Urinary bladder (tissue), 4 donors: Measurements from ENCODE around the gene ITGA7. TPM values are rescaled to one million over a fixed set of nuclear protein-coding genes. Genes with fewer than 3 reads are reported as not detected.

ENCODE experiments used
- DNase-seq: peaks from one replicate; pipeline ENCODE4 v3.0.0-alpha.2; 2015; ENCODE audit errors: extremely low spot score
- H3K27ac ChIP-seq: one replicate; pipeline ENCODE4 v1.5.1; 2013; ENCODE audit warnings: low read depth, mild to moderate bottlenecking, moderate library complexity
- H3K36me3 ChIP-seq: one replicate; pipeline ENCODE4 v1.6.1; 2013; ENCODE audit warnings: mild to moderate bottlenecking, moderate library complexity; ENCODE audit not compliant: insufficient read depth
- H3K4me1 ChIP-seq: one replicate; pipeline ENCODE4 v1.6.1; 2013; ENCODE audit warnings: mild to moderate bottlenecking, moderate library complexity; ENCODE audit not compliant: insufficient read depth
- H3K4me3 ChIP-seq: one replicate; pipeline ENCODE4 v1.5.1; 2013; ENCODE audit warnings: low read depth, low read length
- WGBS: extraction: QIAGEN DNeasy Blood & Tissue Kit; methylation state at CpG from one replicate; pipeline ENCODE4 v1.1.7; 2013; 5-methylcytosine and 5-hydroxymethylcytosine counted together
- polyA plus RNA-seq: library from polyadenylated mRNA; stranded (reverse); fragments of 200-250 nt; gene quantifications from one replicate; pipeline ENCODE4 v1.2.3, GENCODE V29; 2013
- total RNA-seq: library from RNA; depleted of rRNA; stranded (reverse); fragments of >200 nt; gene quantifications from one replicate; pipeline ENCODE4 v1.2.3, GENCODE V29; 2014
- donor health status: healthy with polysubstance abuse.
- donor health status: healthy.

Gene ITGA7
- total and polyA plus RNA-seq, 2 donors, result 36.0 to 87.5 TPM

DNA sequence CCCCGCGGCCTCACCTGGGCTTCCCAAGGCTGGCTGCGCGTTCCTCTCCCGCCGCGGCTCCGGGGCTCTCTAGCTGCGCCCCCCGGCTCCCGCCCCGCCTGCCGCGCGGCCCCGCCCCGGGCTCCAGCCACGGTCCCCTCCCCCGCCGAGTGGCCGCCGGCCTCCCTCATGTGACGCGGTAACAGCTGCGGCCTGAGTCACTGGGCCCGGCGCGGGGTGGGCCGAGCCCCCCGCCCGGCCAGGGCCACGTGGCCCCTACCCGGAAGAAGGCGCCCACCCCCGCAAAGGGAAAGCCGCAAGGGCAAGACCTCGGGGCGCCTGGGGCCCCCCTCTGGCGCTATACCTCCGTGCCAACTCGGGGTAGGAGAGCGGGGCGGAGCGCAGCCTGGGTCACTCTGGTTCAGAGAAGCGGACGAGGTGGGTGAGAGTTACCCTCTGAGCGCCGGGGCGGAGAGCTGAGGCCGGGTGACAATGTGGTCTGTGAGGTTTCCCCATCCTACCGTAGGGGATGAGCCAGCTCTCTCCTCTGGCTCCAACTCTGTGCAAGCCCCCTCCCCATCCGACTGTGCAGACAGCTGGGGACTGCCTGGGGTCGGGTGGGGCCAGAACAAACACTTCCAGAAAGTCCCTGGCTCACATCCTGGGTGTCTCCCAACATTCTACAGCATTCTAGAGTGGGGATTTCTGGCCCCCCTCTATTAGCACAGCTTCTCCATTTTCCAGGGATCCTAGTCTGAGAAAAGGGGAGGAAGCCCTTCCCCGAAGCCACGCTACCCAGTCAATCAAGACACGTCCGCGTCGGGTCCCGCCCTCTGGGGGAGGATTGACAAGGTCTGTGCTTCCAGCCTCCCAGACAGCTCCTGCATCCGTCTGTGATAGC lies 21.5 kb upstream of the ITGA7 start, which contains the start of gene CD63:
TSS of gene CD63 (minus strand) at position 71 of the 880 bp plus-strand sequence. CDS start 668 bp downstream, outside the sequence.
- Histone ChIP-seq H3K4me3 (peak within 1 kb of the TSS; percentile 68), H3K27ac (peak within 1 kb of the TSS; percentile 94), H3K4me1 (no peaks in the 10 kb centered on the region), H3K36me3 (no peaks in the 10 kb centered on the region)
- peak; percentile 90 for DNase-seq
- WGBS, result under 1% methylated on average over 61 of the region's 61 CpGs

DNA sequence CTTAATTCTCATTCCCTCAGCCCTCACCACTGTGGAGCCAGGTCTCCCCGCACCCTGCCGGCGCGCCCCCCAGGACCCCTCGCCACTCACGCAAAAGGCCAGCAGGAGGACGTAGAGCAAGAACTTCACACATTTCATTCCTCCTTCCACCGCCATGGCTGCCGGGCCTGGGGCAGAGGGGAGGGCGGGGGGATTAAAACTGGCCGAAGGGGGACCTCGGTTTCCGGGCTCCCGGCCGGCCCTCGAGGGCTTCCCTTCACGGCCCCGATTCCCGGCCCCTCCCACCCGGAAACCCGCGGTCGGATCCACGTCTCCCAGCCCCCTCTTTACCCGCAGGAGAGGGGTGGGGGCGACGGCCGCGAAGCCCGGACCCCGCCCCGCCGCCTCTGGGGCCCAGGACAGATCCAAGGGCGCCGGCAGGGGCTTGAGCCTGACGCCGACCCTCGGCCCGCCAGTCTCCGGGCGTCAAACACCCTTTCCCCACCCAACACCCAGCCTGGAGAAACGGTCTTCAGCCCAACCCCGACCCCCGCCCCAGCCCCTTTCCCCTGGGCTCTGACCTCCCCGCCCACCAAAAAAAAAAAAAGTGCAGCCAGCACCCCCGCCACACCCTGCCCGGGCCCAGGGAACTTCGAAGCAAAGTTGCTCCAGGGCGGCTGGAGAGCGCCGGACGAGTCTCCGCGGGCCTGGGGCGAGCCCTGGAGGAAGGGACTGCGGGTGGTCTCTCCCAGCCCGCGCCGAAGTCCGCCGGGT lies 20.7 kb upstream of the ITGA7 start:
- peak overlapping the region; percentile 94 for H3K27ac ChIP-seq
- H3K4me3 ChIP-seq, result peak overlapping the region; percentile 68
- under 1% methylated on average over 61 of the region's 61 CpGs for WGBS
- no peaks in the 10 kb centered on the region for H3K36me3 ChIP-seq
- DNase-seq, result no peak
- no peaks in the 10 kb centered on the region for H3K4me1 ChIP-seq

- Histone ChIP-seq H3K4me3 (peak overlapping the region; percentile 68), H3K4me1 (no peaks in the 10 kb centered on the region), H3K27ac (peak overlapping the region; percentile 94), H3K36me3 (no peaks in the 10 kb centered on the region)
- no peak for DNase-seq
- 9% methylated on average over 9 of the region's 9 CpGs for WGBS
Measured at GRCh38 chr12:55727643-55728185, 20.0 kb upstream of the ITGA7 start.

GRCh38 chr12:55726971-55727370 lies 19.3 kb upstream of the ITGA7 start:
- no peaks in the 10 kb centered on the region for H3K4me1 ChIP-seq

GRCh38 chr12:55725556-55725955 lies 17.9 kb upstream of the ITGA7 start:
- H3K36me3 ChIP-seq, result no peaks in the 10 kb centered on the region
- H3K4me1 ChIP-seq, result no peaks in the 10 kb centered on the region
- DNase-seq, result no peak
- 54% methylated on average over 3 of the region's 3 CpGs for WGBS
- no peak overlapping the region for H3K27ac ChIP-seq
- no peak overlapping the region for H3K4me3 ChIP-seq

More at GRCh38 chr12:55726971-55727370, 19.3 kb upstream of the ITGA7 start:
- DNase-seq, result no peak
- whole genome bisulfite sequencing, result 49% methylated on average over 10 of the region's 10 CpGs
- Histone ChIP-seq H3K4me3 (no peak overlapping the region), H3K27ac (no peak overlapping the region), H3K36me3 (no peaks in the 10 kb centered on the region)

DNA sequence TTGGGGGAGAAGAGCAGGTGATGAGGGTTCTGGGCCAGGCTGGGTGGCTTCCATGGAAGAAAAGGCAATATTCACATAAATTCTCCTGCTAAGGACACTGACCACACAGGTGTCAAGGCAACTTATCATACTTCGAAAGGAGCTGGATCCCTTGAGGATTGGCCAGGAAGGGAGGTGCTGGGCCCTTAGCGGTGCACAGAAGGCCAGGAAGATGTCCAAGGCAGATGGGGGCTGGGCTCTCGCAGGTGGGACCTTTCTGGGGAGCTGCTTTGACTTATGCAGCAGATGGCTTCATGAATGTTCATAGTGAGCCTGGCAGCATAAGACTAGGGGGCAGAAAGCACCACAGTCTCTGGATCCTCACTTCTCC lies 17.2 kb upstream of the ITGA7 start:
- Histone ChIP-seq H3K4me1 (no peaks in the 10 kb centered on the region), H3K36me3 (no peaks in the 10 kb centered on the region), H3K4me3 (no peak overlapping the region), H3K27ac (no peak overlapping the region)
- DNase-seq, result no peak
- WGBS, result 46% methylated on average over 3 of the region's 3 CpGs

DNA sequence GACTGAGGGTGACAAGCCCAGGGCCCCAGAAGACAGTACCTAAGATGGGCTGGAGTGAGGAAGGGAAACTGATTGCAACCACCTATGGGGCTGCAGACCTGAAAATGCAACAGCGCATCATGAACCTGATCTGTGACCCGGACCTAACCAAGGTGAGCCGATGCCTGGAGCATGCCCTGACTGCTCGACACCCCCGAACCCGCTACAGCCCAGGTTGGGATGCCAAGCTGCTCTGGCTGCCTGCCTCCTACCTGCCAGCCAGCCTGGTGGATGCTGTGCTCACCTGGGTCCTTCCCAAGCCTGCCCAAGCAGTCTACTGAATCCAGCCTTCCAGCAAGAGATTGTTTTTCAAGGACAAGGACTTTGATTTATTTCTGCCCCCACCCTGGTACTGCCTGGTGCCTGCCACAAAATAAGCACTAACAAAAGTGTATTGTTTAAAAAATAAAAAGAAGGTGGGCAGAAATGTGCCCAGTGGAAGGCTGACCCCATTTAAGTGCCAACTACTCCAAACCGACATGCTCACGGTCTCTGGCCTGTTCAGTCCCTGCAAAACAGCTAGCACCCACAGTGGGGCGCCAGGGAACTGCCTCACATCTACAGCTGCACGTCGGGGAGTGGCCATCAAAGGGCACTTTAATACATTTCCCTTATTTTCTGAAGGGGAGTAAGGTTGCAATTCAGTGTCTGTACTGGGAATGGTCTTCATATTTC lies 16.7 kb upstream of the ITGA7 start:
- 56% methylated on average over 11 of the region's 11 CpGs for WGBS
- no peak overlapping the region for H3K27ac ChIP-seq
- no peaks in the 10 kb centered on the region for H3K36me3 ChIP-seq
- DNase-seq, result no peak
- H3K4me1 ChIP-seq, result no peaks in the 10 kb centered on the region
- H3K4me3 ChIP-seq, result no peak overlapping the region

DNA sequence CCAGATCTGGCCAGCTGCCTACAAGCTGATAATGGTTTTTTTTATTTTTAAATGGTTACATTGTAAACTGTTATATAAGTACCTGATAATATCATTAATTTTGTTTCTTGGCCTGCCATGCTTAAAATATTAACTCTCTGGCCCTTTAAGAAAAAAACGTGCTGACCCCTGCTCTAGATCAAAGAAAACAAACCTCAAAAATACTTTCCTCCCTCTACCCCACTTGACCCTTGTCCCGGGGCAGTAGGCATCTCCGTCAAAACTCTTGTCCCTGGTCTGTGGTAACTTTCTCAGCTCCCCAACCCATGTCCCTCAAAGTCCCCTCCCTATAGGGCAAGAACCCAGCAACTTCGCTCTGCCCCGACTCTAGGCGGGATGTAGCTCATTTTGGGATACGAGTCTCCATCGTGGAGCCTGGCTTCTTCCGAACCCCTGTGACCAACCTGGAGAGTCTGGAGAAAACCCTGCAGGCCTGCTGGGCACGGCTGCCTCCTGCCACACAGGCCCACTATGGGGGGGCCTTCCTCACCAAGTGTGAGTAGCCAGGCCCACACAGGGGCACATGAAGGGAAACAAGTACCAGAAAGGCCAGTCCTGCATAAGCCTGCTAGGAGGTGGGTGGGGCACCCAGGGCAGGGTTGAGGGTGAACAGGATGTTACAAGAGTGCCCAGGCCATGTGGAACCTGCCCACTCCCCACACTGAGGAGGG lies 16.0 kb upstream of the ITGA7 start:
- WGBS, result 44% methylated on average over 10 of the region's 10 CpGs
- DNase-seq, result no peak
- no peak overlapping the region for H3K4me3 ChIP-seq
- no peaks in the 10 kb centered on the region for H3K36me3 ChIP-seq
- no peaks in the 10 kb centered on the region for H3K4me1 ChIP-seq
- no peak overlapping the region for H3K27ac ChIP-seq

- H3K4me3 ChIP-seq, result no peak overlapping the region
- no peaks in the 10 kb centered on the region for H3K4me1 ChIP-seq
- H3K27ac ChIP-seq, result no peak overlapping the region
- no peaks in the 10 kb centered on the region for H3K36me3 ChIP-seq
- 90% methylated on average over 8 of the region's 8 CpGs for WGBS
- no peak for DNase-seq
Measured at GRCh38 chr12:55722948-55723347, 15.2 kb upstream of the ITGA7 start.

GRCh38 chr12:55721601-55722213 lies 14.0 kb upstream of the ITGA7 start:
- Histone ChIP-seq H3K27ac (no peak overlapping the region), H3K4me3 (no peak overlapping the region), H3K36me3 (no peaks in the 10 kb centered on the region), H3K4me1 (no peaks in the 10 kb centered on the region)
- DNase-seq, result no peak
- WGBS, result 74% methylated on average over 14 of the region's 14 CpGs

- no peak overlapping the region for H3K27ac ChIP-seq
- H3K4me3 ChIP-seq, result no peak overlapping the region
- DNase-seq, result no peak
- WGBS, result 12% methylated on average over 9 of the region's 9 CpGs
- no peaks in the 10 kb centered on the region for H3K36me3 ChIP-seq
- H3K4me1 ChIP-seq, result no peaks in the 10 kb centered on the region
Measured at GRCh38 chr12:55720894-55721444, 13.3 kb upstream of the ITGA7 start.

- Histone ChIP-seq H3K36me3 (no peaks in the 10 kb centered on the region), H3K4me3 (no peak within 1 kb of the TSS), H3K4me1 (no peaks in the 10 kb centered on the region), H3K27ac (no peak within 1 kb of the TSS)
- no peak for DNase-seq
- 44% methylated on average over 6 of the region's 6 CpGs for WGBS
Measured at GRCh38 chr12:55720071-55720564, 12.4 kb upstream of the ITGA7 start, which contains the start of gene RDH5. RDH5 (plus strand) TSS chr12:55720393; CDS start chr12:55721185, 792 bp downstream.
